GM12878 (cell line): ENCODE measurements around the gene IQCC. TPM values are rescaled to one million over a fixed set of nuclear protein-coding genes. Genes with fewer than 3 reads are reported as not detected.

Experiments used
- ATAC-seq: fragments of 200-7000 bp; cut with Tn5 transposase; 3 replicates; pipeline ENCODE4 v1.9.1; 2020; ENCODE audit warnings: mild to moderate bottlenecking, moderate library complexity
- BruUV-seq: library from RNA; stranded (reverse); fragments of 400-500 nt; replicated peaks from 2 replicates; lab custom pipeline; 2021; lab: Mats Ljungman, UMichigan
- CTCF ChIA-PET: fragments of 300-600 bp; sonication (Branson Sonifier 250); formaldehyde crosslinking; extraction: SDS; loops from one replicate; lab custom pipeline; 2021; ENCODE audit warnings: inconsistent platforms; lab: Yijun Ruan, JAX
- POLR2A ChIA-PET: fragments of 350-600 bp; formaldehyde crosslinking; extraction: SDS; loops from one replicate; lab custom pipeline; 2021; ENCODE audit warnings: inconsistent platforms; lab: Charles Lee
- RAD21 ChIA-PET: fragments of 300-600 bp; sonication (Branson Sonifier 250); formaldehyde crosslinking; loops from one replicate; lab custom pipeline; 2023; ENCODE audit warnings: antibody characterized with exemption; ENCODE audit not compliant: unreplicated experiment; lab: Charles Lee
- SMC1A ChIA-PET: fragments of 300-600 bp; sonication (Branson Sonifier 250); formaldehyde crosslinking; loops from one replicate; lab custom pipeline; 2023; ENCODE audit not compliant: unreplicated experiment, uncharacterized antibody; lab: Charles Lee
- DNase-seq: peaks from one replicate; pipeline ENCODE4 v3.0.0-alpha.2; 2011; ENCODE audit warnings: low read depth, low spot score
- FAIRE-seq: peaks from 3 replicates; lab custom pipeline; 2011; peaks lifted over from hg19 to GRCh38; lab: Jason Lieb, UNC
- H2AFZ ChIP-seq: 2 replicates; pipeline ENCODE4 v1.6.0; 2011; ENCODE audit warnings: low read depth, low read length, control low read depth; ENCODE audit not compliant: control insufficient read depth
- H3K27ac ChIP-seq: 2 replicates; pipeline ENCODE4 v1.5.1; 2011; ENCODE audit warnings: control low read depth; ENCODE audit not compliant: control insufficient read depth, insufficient read depth
- H3K27me3 ChIP-seq, 2 experiments: replicated peaks in 1 of 2; 2 replicates each; pipeline versions ENCODE4 v1.6.0 to v1.6.1; 2011; ENCODE audit warnings: low read length in 1 of 2; ENCODE audit not compliant: control insufficient read depth in 2 of 2, insufficient read depth in 2 of 2
- H3K36me3 ChIP-seq, 2 experiments: 2 replicates each; pipeline ENCODE4 v1.5.1; 2011; ENCODE audit warnings: low read length in 1 of 2; ENCODE audit not compliant: control insufficient read depth in 2 of 2, insufficient read depth in 2 of 2
- H3K4me1 ChIP-seq: 2 replicates; pipeline ENCODE4 v1.6.1; 2011; ENCODE audit warnings: mild to moderate bottlenecking, low read length, moderate library complexity, mixed read lengths; ENCODE audit not compliant: control insufficient read depth, insufficient read depth
- H3K4me2 ChIP-seq: 2 replicates; pipeline ENCODE4 v1.6.0; 2011; ENCODE audit warnings: control low read depth; ENCODE audit not compliant: control insufficient read depth, insufficient read depth
- H3K4me3 ChIP-seq: fragments of 200-600 bp; sonication (generic); 2 replicates; pipeline ENCODE4 v1.5.1; 2016
- H3K79me2 ChIP-seq: 2 replicates; pipeline ENCODE4 v1.6.0; 2011; ENCODE audit warnings: low read length; ENCODE audit not compliant: control insufficient read depth, insufficient read depth
- H3K9ac ChIP-seq: 2 replicates; pipeline ENCODE4 v1.8.0; 2011; ENCODE audit warnings: low read length, control low read depth, mixed read lengths; ENCODE audit not compliant: control insufficient read depth, insufficient read depth
- H3K9me3 ChIP-seq: replicated peaks from 3 replicates; pipeline ENCODE4 v1.5.1; 2011; ENCODE audit warnings: mild to moderate bottlenecking, low read length; ENCODE audit not compliant: control insufficient read depth, insufficient read depth
- H4K20me1 ChIP-seq: 2 replicates; pipeline ENCODE4 v1.6.0; 2011; ENCODE audit not compliant: control insufficient read depth, insufficient read depth
- BCLAF1 ChIP-seq: fragments of 450-650 bp; IDR thresholded peaks from 2 replicates; pipeline ENCODE4 v1.6.1; 2017; ENCODE audit warnings: antibody characterized with exemption, mild to moderate bottlenecking, moderate library complexity
- BRCA1 ChIP-seq: IDR thresholded peaks from 2 replicates; pipeline ENCODE4 v1.6.1; 2011; ENCODE audit warnings: low read depth, low read length, improper control_type of control experiment
- CBFB ChIP-seq: IDR thresholded peaks from 2 replicates; pipeline ENCODE4 v1.6.1; 2016; ENCODE audit warnings: antibody characterized with exemption, low read depth
- CREB1 ChIP-seq: IDR thresholded peaks from 2 replicates; pipeline ENCODE4 v1.6.1; 2012; ENCODE audit warnings: low read depth, mild to moderate bottlenecking, inconsistent platforms
- EGR1 ChIP-seq, 2 experiments: IDR thresholded peaks; 1 replicate in 1 of 2; 2 replicates in 1 of 2; pipeline ENCODE4 v1.6.1; 2011 to 2012; ENCODE audit warnings: low read depth in 2 of 2, low read length in 2 of 2, borderline replicate concordance in 1 of 2, mild to moderate bottlenecking in 1 of 2, moderate library complexity in 1 of 2
- ELK1 ChIP-seq: IDR thresholded peaks from 2 replicates; pipeline ENCODE4 v1.6.1; 2012; ENCODE audit warnings: low read depth, low read length, improper control_type of control experiment
- ETV6 ChIP-seq, 2 experiments: fragments of 450-650 bp in 1 of 2; IDR thresholded peaks in 1 of 2; conservative IDR thresholded peaks in 1 of 2; 2 replicates each; pipeline ENCODE4 v1.6.1; 2014; ENCODE audit warnings: antibody characterized with exemption in 1 of 2, borderline replicate concordance in 1 of 2, low read depth in 1 of 2, mild to moderate bottlenecking in 1 of 2, moderate library complexity in 1 of 2
- JUNB ChIP-seq: IDR thresholded peaks from 2 replicates; pipeline ENCODE4 v1.6.1; 2016; ENCODE audit warnings: antibody characterized with exemption, mild to moderate bottlenecking
- KLF5 ChIP-seq: fragments of 450-650 bp; IDR thresholded peaks from 2 replicates; pipeline ENCODE4 v1.6.1; 2014; ENCODE audit warnings: mild to moderate bottlenecking; ENCODE audit not compliant: partially characterized antibody
- LARP7 ChIP-seq: fragments of 450-650 bp; IDR thresholded peaks from 2 replicates; pipeline ENCODE4 v1.6.1; 2017; ENCODE audit warnings: mild to moderate bottlenecking
- MEF2A ChIP-seq: IDR thresholded peaks from 2 replicates; pipeline ENCODE4 v1.6.1; 2011; ENCODE audit warnings: low read depth, mild to moderate bottlenecking, low read length, moderate library complexity; ENCODE audit not compliant: insufficient read depth
- MTA2 ChIP-seq: fragments of 450-650 bp; IDR thresholded peaks from 2 replicates; pipeline ENCODE4 v1.6.1; 2016; ENCODE audit warnings: low read depth, mild to moderate bottlenecking, moderate library complexity
- MTA3 ChIP-seq: IDR thresholded peaks from 2 replicates; pipeline ENCODE4 v1.6.1; 2012; ENCODE audit warnings: low read length, inconsistent platforms, borderline replicate concordance
- MYC ChIP-seq: IDR thresholded peaks from 2 replicates; pipeline ENCODE4 v1.6.1; 2011; ENCODE audit warnings: mild to moderate bottlenecking, low read length, moderate library complexity, inconsistent platforms; ENCODE audit not compliant: insufficient read depth, insufficient replicate concordance, insufficient read length, severe bottlenecking
- NR2C1 ChIP-seq: fragments of 450-650 bp; IDR thresholded peaks from 2 replicates; pipeline ENCODE4 v1.6.1; 2017; ENCODE audit warnings: antibody characterized with exemption, mild to moderate bottlenecking, moderate library complexity
- PAX8 ChIP-seq: fragments of 450-650 bp; IDR thresholded peaks from 2 replicates; pipeline ENCODE4 v1.6.1; 2017; ENCODE audit warnings: mild to moderate bottlenecking, moderate library complexity
- RUNX3 ChIP-seq: IDR thresholded peaks from 2 replicates; pipeline ENCODE4 v1.6.1; 2012; ENCODE audit warnings: low read length, inconsistent platforms
- SMARCA5 ChIP-seq: fragments of 450-650 bp; IDR thresholded peaks from 2 replicates; pipeline ENCODE4 v1.6.1; 2017; ENCODE audit warnings: mild to moderate bottlenecking
- SMC3 ChIP-seq: IDR thresholded peaks from 2 replicates; pipeline ENCODE4 v1.6.1; 2011; ENCODE audit warnings: low read length, improper control_type of control experiment, borderline replicate concordance
- SUZ12 ChIP-seq: fragments of 200-600 bp; sonication (generic); IDR thresholded peaks from one replicate; pipeline ENCODE4 v1.6.1; 2018; ENCODE audit warnings: antibody characterized with exemption, mild to moderate bottlenecking; ENCODE audit not compliant: unreplicated experiment
- WGBS: methylation state at CpG from one replicate; pipeline ENCODE4 v1.1.6; 2016; ENCODE audit warnings: low lambda C conversion rate; ENCODE audit not compliant: insufficient replicate concordance, insufficient coverage; ENCODE audit errors: missing lambda C conversion rate; 5-methylcytosine and 5-hydroxymethylcytosine counted together
- in situ Hi-C: fragments of 300-500 bp; cut with MboI; formaldehyde crosslinking; loops from 9 replicates; pipeline ENCODE4 v1.14.3; 2018; ENCODE audit warnings: mixed read lengths
- intact Hi-C: fragments of 100-400 bp; cut with micrococcal nuclease; formaldehyde crosslinking; loops from one replicate; pipeline ENCODE4 v1.14.2; 2022; ENCODE audit not compliant: unreplicated experiment
- polyA plus RNA-seq, 11 experiments: library from polyadenylated mRNA; depleted of rRNA in 4 of 11; unstranded in 6 of 11; stranded (reverse) in 5 of 11; fragments of >200 nt; fragmentation: Nextera tagmentation in 4 of 11; fragmentation: Illumina TruSeq in 1 of 11; extraction: Ambion mirVana in 4 of 11; extraction: Trizol in 1 of 11; gene quantifications; 1 replicate in 1 of 11; 2 replicates in 10 of 11; pipeline versions ENCODE4 v1.2.1 to v1.2.3, GENCODE V29; 2011 to 2016; ENCODE audit warnings: inconsistent platforms in 2 of 11, missing spikeins in 2 of 11, low read depth in 1 of 11
- total RNA-seq, 4 experiments: library from RNA; depleted of rRNA in 3 of 4; stranded (reverse); fragments of >200 nt in 3 of 4; fragmentation: Illumina TruSeq in 1 of 4; extraction: Trizol in 1 of 4; gene quantifications; 2 replicates each; pipeline versions ENCODE4 v1.2.1 to v1.2.3, GENCODE V29; 2013 to 2021

The IQCC gene
- total and polyA plus RNA-seq, 10 of the 15 experiments (the other 5 are each of a cell fraction or from before 2014, with no cell fraction given) = 2.1 to 6.8 (median 4.9) TPM

GRCh38 chr1:32180186-32181060 is 25.0 kb upstream of the IQCC start:
- peak overlapping the region; percentile 51 for H2AFZ ChIP-seq
- peaks cover 48% of the 10 kb centered on the region for H3K79me2 ChIP-seq
- no peaks in the 10 kb centered on the region for H3K9me3 ChIP-seq
- POLR2A ChIA-PET = interaction anchor here (0.8 to 3.5 kb wide), 7 partner anchors 21 to 214 kb away, joined by 3 to 25 read pairs (median 7); partner anchors contain the start of genes BSDC1, CCDC28B, KPNA6 and TMEM39B
- CTCF ChIA-PET = interaction anchor here (0.6 to 4.2 kb wide), 9 partner anchors 20 to 156 kb away, joined by 3 to 16 read pairs (median 4); partner anchors contain the start of genes CCDC28B and KPNA6
- intact Hi-C loops (loop anchor here (2.0 kb wide), 1 partner anchor 20 kb away; the partner anchor contains the start of gene CCDC28B), in situ Hi-C loops (no loop called here)
- FAIRE-seq = peak; percentile 93
- H4K20me1 ChIP-seq = no peaks in the 10 kb centered on the region
- BruUV-seq = no TSS peak
- peak overlapping the region; percentile 85 for H3K27ac ChIP-seq
- H3K9ac ChIP-seq = peak overlapping the region; percentile 90
- RAD21 ChIA-PET = interaction anchor here (0.8 to 3.9 kb wide), 10 partner anchors 17 to 214 kb away, joined by 3 to 22 read pairs (median 8); partner anchors contain the start of genes BSDC1, CCDC28B, KPNA6 and TMEM39B
- H3K4me2 ChIP-seq = peak overlapping the region; percentile 100
- SMC1A ChIA-PET = interaction anchor here (0.8 to 4.0 kb wide), 10 partner anchors 12 to 136 kb away, joined by 3 to 26 read pairs (median 4); partner anchors contain the start of genes CCDC28B and KPNA6
- 1% methylated on average over 36 of the region's 36 CpGs for WGBS
- no peaks in the 10 kb centered on the region for H3K27me3 ChIP-seq
- no peak for DNase-seq
- H3K4me3 ChIP-seq = peak overlapping the region; percentile 89
- H3K36me3 ChIP-seq = peaks cover 4 to 15% of the 10 kb centered on the region in 2 experiments
- peaks cover 17% of the 10 kb centered on the region for H3K4me1 ChIP-seq
- peak; percentile 53 for ATAC-seq
- TF ChIP-seq NR2C1 (no peak), SUZ12 (no peak), LARP7 (no peak), SMC3 (no peak), KLF5 (no peak), BCLAF1 (no peak), MYC (no peak), MTA3 (peak; percentile 13; the same call in 1 of the 2 replicates), SMARCA5 (no peak), CREB1 (no peak), EGR1 (IDR thresholded peaks at IDR 0.05; ENCODE audit: borderline replicate concordance in 1 of 2, low read depth in 2 of 2, low read length in 2 of 2) (0 out of 3 replicates have a peak, but pooled peaks of 1 of the 2 experiments have one; percentile 3), RUNX3 (no peak), CBFB (0 out of 2 replicates have a peak, but pooled peaks have one; percentile 12), ETV6 (conservative IDR thresholded peaks at IDR 0.05 in 1 of 2, IDR thresholded peaks at IDR 0.05 in 1 of 2; ENCODE audit: borderline replicate concordance in 1 of 2, low read depth in 1 of 2) (no peak), PAX8 (no peak), ELK1 (no peak), MTA2 (no peak), BRCA1 (no peak), JUNB (no peak), MEF2A (no peak)
